Stomach (tissue), 9 donors: ENCODE measurements around the gene PRDM16. TPM values are rescaled to one million over a fixed set of nuclear protein-coding genes. Genes with fewer than 3 reads are reported as not detected.

Source experiments
- DNase-seq, 2 donors: peaks; one replicate each; pipeline versions ENCODE4 v3.0.0 to v3.0.0-alpha.2; 2013 to 2019
- H3K27ac ChIP-seq, 5 donors: fragments of 200-600 bp in 4 of 5; sonication (generic) in 4 of 5; one replicate each; pipeline ENCODE4 v1.5.1; 2013 to 2019; ENCODE audit warnings: mild to moderate bottlenecking in 1 of 5, moderate library complexity in 1 of 5
- H3K27me3 ChIP-seq, 3 donors: fragments of 200-600 bp; sonication (generic); one replicate each; pipeline ENCODE4 v1.5.1; 2017 to 2019; ENCODE audit warnings: mixed run types in 1 of 3
- H3K36me3 ChIP-seq, 4 donors: fragments of 200-600 bp; sonication (generic); 1 replicate in 3 of 4; 2 replicates in 1 of 4; pipeline ENCODE4 v1.5.1; 2016 to 2019
- H3K4me1 ChIP-seq, 4 donors: fragments of 200-600 bp; sonication (generic); one replicate each; pipeline ENCODE4 v1.5.1; 2016 to 2019
- H3K4me3 ChIP-seq, 4 donors: fragments of 200-600 bp; sonication (generic) in 3 of 4; one replicate each; pipeline ENCODE4 v1.5.1; 2016 to 2019; ENCODE audit warnings: mild to moderate bottlenecking in 1 of 4
- H3K9me3 ChIP-seq, 4 donors: fragments of 200-600 bp; sonication (generic); one replicate each; pipeline ENCODE4 v1.5.1; 2016 to 2019
- CTCF ChIP-seq, 7 experiments: fragments of 450-650 bp in 4 of 7; fragments of 200-600 bp in 3 of 7; sonication (generic) in 3 of 7; IDR thresholded peaks; one replicate each; pipeline ENCODE4 v1.5.1; 2016 to 2019; ENCODE audit warnings: antibody characterized with exemption in 7 of 7, control low read depth in 2 of 7, mild to moderate bottlenecking in 1 of 7
- EP300 ChIP-seq: sonication (generic); formaldehyde crosslinking; IDR thresholded peaks from one replicate; pipeline ENCODE4 v1.6.1; 2017; ENCODE audit warnings: antibody characterized with exemption
- POLR2A ChIP-seq, 4 donors: fragments of 450-650 bp; IDR thresholded peaks; one replicate each; pipeline ENCODE4 v1.6.1; 2016; ENCODE audit warnings: antibody characterized with exemption in 4 of 4, control low read depth in 2 of 4, mild to moderate bottlenecking in 1 of 4, moderate library complexity in 1 of 4
- POLR2AphosphoS5 ChIP-seq, 3 donors: sonication (generic); formaldehyde crosslinking; IDR thresholded peaks; one replicate each; pipeline ENCODE4 v1.6.1; 2016; ENCODE audit warnings: antibody characterized with exemption in 3 of 3
- WGBS, 5 donors: extraction: QIAGEN DNeasy Blood & Tissue Kit in 3 of 5; methylation state at CpG; one replicate each; pipeline versions ENCODE4 v1.1.5 to v1.1.7; 2013 to 2018; 5-methylcytosine and 5-hydroxymethylcytosine counted together
- intact Hi-C: fragments of 100-400 bp; cut with DNase I; formaldehyde crosslinking; loops from one replicate; pipeline ENCODE4 v1.15.1; 2023; ENCODE audit warnings: low total_unique reads
- polyA plus RNA-seq, 3 donors: library from polyadenylated mRNA; stranded (reverse); fragments of 200-250 nt; gene quantifications; one replicate each; pipeline ENCODE4 v1.2.3, GENCODE V29; 2013
- total RNA-seq, 5 donors: library from RNA; depleted of rRNA; stranded (reverse); fragments of >200 nt; gene quantifications; one replicate each; pipeline versions ENCODE4 v1.1.0 to v1.2.3, GENCODE V29; 2014 to 2016
- donor health status: healthy with polysubstance abuse.
- donor health status: Bipolar disorder and iron deficiency.
- donor health status: healthy.

PRDM16 gene
- total and polyA plus RNA-seq, 8 donors: 0.29 to 222 (median 15.8) TPM

DNA sequence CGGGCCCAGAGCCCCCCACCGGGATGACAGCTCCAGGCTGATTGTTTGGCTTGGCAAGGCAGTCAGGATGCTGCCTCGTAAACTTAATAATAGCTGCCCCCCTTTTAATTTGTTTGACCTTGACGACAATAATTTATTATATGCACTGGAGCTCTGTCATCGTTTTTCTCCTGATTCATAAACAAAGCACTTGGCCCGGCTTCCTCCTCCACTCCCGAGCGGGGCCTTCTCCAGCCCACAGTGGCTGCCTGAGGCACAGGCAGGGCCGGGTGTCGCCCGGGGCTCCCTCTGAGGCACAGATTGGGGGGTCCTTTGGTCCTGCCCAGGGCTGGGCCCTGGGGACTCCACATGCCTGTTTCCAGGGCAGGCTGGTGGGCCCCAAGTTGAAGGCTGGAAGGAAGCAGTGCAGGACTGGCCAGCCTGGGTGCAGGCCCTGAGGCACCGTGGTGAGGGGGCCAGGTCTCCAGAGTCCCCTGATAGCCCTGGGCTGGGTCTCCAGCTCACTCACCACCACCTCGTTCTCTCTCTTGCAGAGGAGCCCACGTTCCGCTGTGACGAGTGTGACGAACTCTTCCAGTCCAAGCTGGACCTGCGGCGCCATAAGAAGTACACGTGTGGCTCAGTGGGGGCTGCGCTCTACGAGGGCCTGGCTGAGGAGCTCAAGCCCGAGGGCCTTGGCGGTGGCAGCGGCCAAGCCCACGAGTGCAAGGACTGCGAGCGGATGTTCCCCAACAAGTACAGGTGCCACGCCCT lies 333.4 kb downstream of the PRDM16 start:
- 54 to 76% (median 65%) methylated on average over 19 to 29 of the region's 29 CpGs for WGBS, 5 donors
- Histone ChIP-seq H3K27ac (no peak overlapping the region), H3K4me1 (peaks cover 4 to 26% (median 9%) of the 10 kb centered on the region in 4 donors), H3K27me3 (peaks cover 0 to 6% (median 0%) of the 10 kb centered on the region in 3 donors), H3K9me3 (no peaks in the 10 kb centered on the region), H3K36me3 (peaks cover 0 to 51% (median 41%) of the 10 kb centered on the region in 4 donors), H3K4me3 (no peak overlapping the region)
- intact Hi-C loops: no loop called here
- DNase-seq: no peak
- no peak for TF ChIP-seq CTCF (IDR thresholded peaks at IDR 0.05)
- TF ChIP-seq EP300: no peak
- TF ChIP-seq POLR2A (IDR thresholded peaks at IDR 0.05): no peak
- TF ChIP-seq POLR2AphosphoS5 (IDR thresholded peaks at IDR 0.05): no peak

- WGBS, 5 donors: 44 to 88% (median 83%) methylated on average over 8 to 12 of the region's 12 CpGs
- H3K27me3 ChIP-seq: peaks cover 0 to 6% (median 0%) of the 10 kb centered on the region in 3 donors
- intact Hi-C loops: no loop called here
- TF ChIP-seq CTCF (IDR thresholded peaks at IDR 0.05): no peak
- TF ChIP-seq EP300: no peak
- no peak for TF ChIP-seq POLR2A (IDR thresholded peaks at IDR 0.05)
- no peak for TF ChIP-seq POLR2AphosphoS5 (IDR thresholded peaks at IDR 0.05)
- no peak overlapping the region for H3K4me3 ChIP-seq
- peaks cover 4 to 26% (median 9%) of the 10 kb centered on the region in 4 donors for H3K4me1 ChIP-seq
- no peaks in the 10 kb centered on the region for H3K9me3 ChIP-seq
- peaks cover 0 to 49% (median 41%) of the 10 kb centered on the region in 4 donors for H3K36me3 ChIP-seq
- no peak for DNase-seq
- H3K27ac ChIP-seq: no peak overlapping the region
Measured at GRCh38 chr1:3403011-3403345, 334.0 kb downstream of the PRDM16 start.

GRCh38 chr1:3403388-3404231 lies 334.6 kb downstream of the PRDM16 start:
- WGBS, 5 donors: 71 to 78% (median 72%) methylated on average over 26 to 30 of the region's 30 CpGs
- Histone ChIP-seq H3K27ac (no peak overlapping the region), H3K9me3 (no peaks in the 10 kb centered on the region), H3K36me3 (peaks cover 0 to 49% (median 41%) of the 10 kb centered on the region in 4 donors), H3K27me3 (peaks cover 0 to 6% (median 0%) of the 10 kb centered on the region in 3 donors), H3K4me3 (no peak overlapping the region), H3K4me1 (peaks cover 4 to 26% (median 9%) of the 10 kb centered on the region in 4 donors)
- intact Hi-C loops: no loop called here
- no peak for DNase-seq
- TF ChIP-seq CTCF (IDR thresholded peaks at IDR 0.05) (no peak), POLR2A (IDR thresholded peaks at IDR 0.05) (no peak), POLR2AphosphoS5 (IDR thresholded peaks at IDR 0.05) (no peak), EP300 (no peak)

DNA sequence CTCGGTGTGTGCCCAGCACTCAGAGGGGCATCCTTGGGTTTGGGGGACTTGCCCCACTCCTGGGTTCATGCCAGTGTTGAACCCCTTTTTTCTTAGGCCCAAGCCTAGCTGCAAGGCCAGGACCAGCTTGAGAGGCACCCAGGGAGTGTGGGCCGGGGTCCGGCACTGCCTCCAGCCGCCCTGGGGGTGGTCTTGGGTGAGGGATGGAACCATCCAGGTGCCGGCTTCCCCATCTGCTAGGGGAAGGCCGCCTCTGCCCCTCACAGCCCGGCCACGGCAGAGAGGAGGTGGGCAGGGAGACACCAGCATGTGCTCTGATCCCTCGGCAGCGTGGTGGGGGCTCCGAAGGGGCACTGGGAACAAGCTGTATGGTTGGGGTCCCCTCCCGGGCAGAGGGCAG lies 335.3 kb downstream of the PRDM16 start:
- 87 to 95% (median 92%) methylated on average over 9 to 12 of the region's 12 CpGs for WGBS, 5 donors
- Histone ChIP-seq H3K4me3 (no peak overlapping the region), H3K27ac (no peak overlapping the region), H3K27me3 (peaks cover 0 to 6% (median 0%) of the 10 kb centered on the region in 3 donors), H3K9me3 (no peaks in the 10 kb centered on the region), H3K4me1 (peaks cover 4 to 26% (median 9%) of the 10 kb centered on the region in 4 donors), H3K36me3 (peaks cover 0 to 49% (median 41%) of the 10 kb centered on the region in 4 donors)
- DNase-seq: no peak
- intact Hi-C loops: no loop called here
- TF ChIP-seq POLR2AphosphoS5 (IDR thresholded peaks at IDR 0.05) (no peak), EP300 (no peak), CTCF (IDR thresholded peaks at IDR 0.05) (no peak), POLR2A (IDR thresholded peaks at IDR 0.05) (no peak)
